ENCODE data around the gene PER2. TPM values are rescaled to one million over a fixed set of nuclear protein-coding genes. Genes with fewer than 3 reads are reported as not detected.

The PER2 gene
- total and polyA plus RNA-seq, 2 donors from 2014 or later = 1.8 to 28.4 TPM

GRCh38 chr2:238247002-238247822 lies 41.2 kb downstream of the PER2 start:
- H3K27ac ChIP-seq (ENCODE audit: low read depth in 2 of 2, low read length in 2 of 2) = no peak overlapping the region
- no peaks in the 10 kb centered on the region for H3K9me3 ChIP-seq (ENCODE audit: control insufficient read depth in 2 of 3, insufficient read depth in 1 of 3, low read length in 3 of 3)
- no peak overlapping the region for H3K9ac ChIP-seq (ENCODE audit: low read length in 3 of 3)
- TF ChIP-seq CTCF (IDR thresholded peaks at IDR 0.05; ENCODE audit: borderline replicate concordance, extremely low read depth, insufficient read depth) = no peak
- no peak overlapping the region for H3K4me3 ChIP-seq (ENCODE audit: low read length in 3 of 3)
- intact Hi-C loops (cut with DNase I) = no loop called here
- no peaks in the 10 kb centered on the region for H3K27me3 ChIP-seq (ENCODE audit: control insufficient read depth, insufficient read depth, low read length)
- peaks cover 0 to 28% (median 24%) of the 10 kb centered on the region in 3 donors for H3K36me3 ChIP-seq (ENCODE audit: control insufficient read depth in 2 of 3, insufficient read depth in 3 of 3, low read length in 3 of 3)
- DNase-seq = no peak
- FAIRE-seq = no peak
- peaks cover 0 to 11% (median 10%) of the 10 kb centered on the region in 3 donors for H3K4me1 ChIP-seq (ENCODE audit: control insufficient read depth in 2 of 3, insufficient read depth in 2 of 3, low read depth in 1 of 3, low read length in 3 of 3)

- Histone ChIP-seq H3K9ac (ENCODE audit: low read length in 3 of 3) (no peak overlapping the region), H3K36me3 (ENCODE audit: control insufficient read depth in 2 of 3, insufficient read depth in 3 of 3, low read length in 3 of 3) (peaks cover 0 to 14% (median 9%) of the 10 kb centered on the region in 3 donors), H3K27ac (ENCODE audit: low read depth in 2 of 2, low read length in 2 of 2) (no peak overlapping the region), H3K9me3 (ENCODE audit: control insufficient read depth in 2 of 3, insufficient read depth in 1 of 3, low read length in 3 of 3) (no peaks in the 10 kb centered on the region), H3K27me3 (ENCODE audit: control insufficient read depth, insufficient read depth, low read length) (no peaks in the 10 kb centered on the region), H3K4me3 (ENCODE audit: low read length in 3 of 3) (no peak overlapping the region), H3K4me1 (ENCODE audit: control insufficient read depth in 2 of 3, insufficient read depth in 2 of 3, low read depth in 1 of 3, low read length in 3 of 3) (peaks cover 0 to 14% (median 10%) of the 10 kb centered on the region in 3 donors)
- no peak for FAIRE-seq
- DNase-seq = no peak
- intact Hi-C loops (cut with DNase I) = no loop called here
- TF ChIP-seq CTCF (IDR thresholded peaks at IDR 0.05; ENCODE audit: borderline replicate concordance, extremely low read depth, insufficient read depth) = no peak
Measured at GRCh38 chr2:238244151-238244550, 44.3 kb downstream of the PER2 start.

GRCh38 chr2:238243496-238244076 lies 44.8 kb downstream of the PER2 start:
- Histone ChIP-seq H3K4me3 (ENCODE audit: low read length in 3 of 3) (no peak overlapping the region), H3K27ac (ENCODE audit: low read depth in 2 of 2, low read length in 2 of 2) (no peak overlapping the region), H3K27me3 (ENCODE audit: control insufficient read depth, insufficient read depth, low read length) (no peaks in the 10 kb centered on the region), H3K9ac (ENCODE audit: low read length in 3 of 3) (no peak overlapping the region), H3K9me3 (ENCODE audit: control insufficient read depth in 2 of 3, insufficient read depth in 1 of 3, low read length in 3 of 3) (no peaks in the 10 kb centered on the region), H3K36me3 (ENCODE audit: control insufficient read depth in 2 of 3, insufficient read depth in 3 of 3, low read length in 3 of 3) (peaks cover 0 to 14% (median 9%) of the 10 kb centered on the region in 3 donors), H3K4me1 (ENCODE audit: control insufficient read depth in 2 of 3, insufficient read depth in 2 of 3, low read depth in 1 of 3, low read length in 3 of 3) (peaks cover 0 to 14% (median 10%) of the 10 kb centered on the region in 3 donors)
- DNase-seq = no peak
- no peak for TF ChIP-seq CTCF (IDR thresholded peaks at IDR 0.05; ENCODE audit: borderline replicate concordance, extremely low read depth, insufficient read depth)
- FAIRE-seq = no peak
- intact Hi-C loops (cut with DNase I) = no loop called here
